GDM1 (cell line): ENCODE measurements around the gene PPP1R16B.
"Not testable (repeated sequence)": the region's sequence is repeated elsewhere in the genome, so short reads cannot be mapped to it uniquely, and the experiment has no call there.

Experiments used
- DNase-seq: peaks from one replicate; lab custom pipeline; 2025; lab: John Stamatoyannopoulos, UW

Gene PPP1R16B

GRCh38 chr20:38853759-38854158, 48.3 kb downstream of the PPP1R16B start:
- DNase-seq: no peak

GRCh38 chr20:38854654-38855066, 49.2 kb downstream of the PPP1R16B start:
- no peak for DNase-seq

GRCh38 chr20:38855356-38855755, 49.9 kb downstream of the PPP1R16B start:
- no peak for DNase-seq

GRCh38 chr20:38856570-38856969, 51.1 kb downstream of the PPP1R16B start:
- DNase-seq: no peak

- DNase-seq: no peak
These were observed 52.2 kb downstream of the PPP1R16B start for GRCh38 chr20:38857703-38858102.

GRCh38 chr20:38859070-38859690, 53.7 kb downstream of the PPP1R16B start:
- DNase-seq: no peak

- not testable (repeated sequence) for DNase-seq
These were observed 54.4 kb downstream of the PPP1R16B start for GRCh38 chr20:38859857-38860256.

GRCh38 chr20:38861071-38861401, 55.5 kb downstream of the PPP1R16B start:
- no peak for DNase-seq

- no peak for DNase-seq
These were observed 56.7 kb downstream of the PPP1R16B start for GRCh38 chr20:38862226-38862625.

- no peak for DNase-seq
These were observed 57.7 kb downstream of the PPP1R16B start for GRCh38 chr20:38863024-38863851.

- no peak for DNase-seq
These were observed 59.2 kb downstream of the PPP1R16B start for GRCh38 chr20:38864662-38865061.

GRCh38 chr20:38866265-38867061, 61.0 kb downstream of the PPP1R16B start:
- DNase-seq: no peak

- DNase-seq: no peak
These were observed 61.5 kb downstream of the PPP1R16B start for GRCh38 chr20:38867062-38867359.

- DNase-seq: no peak
These were observed 65.4 kb downstream of the PPP1R16B start for GRCh38 chr20:38870733-38871559.

- no peak for DNase-seq
These were observed 66.1 kb downstream of the PPP1R16B start for GRCh38 chr20:38871560-38871953.

GRCh38 chr20:38872036-38872435, 66.5 kb downstream of the PPP1R16B start:
- DNase-seq: no peak

- DNase-seq: no peak
These were observed 67.1 kb downstream of the PPP1R16B start for GRCh38 chr20:38872491-38873049.

- no peak for DNase-seq
These were observed 67.6 kb downstream of the PPP1R16B start for GRCh38 chr20:38873050-38873581.

- DNase-seq: peak; percentile 43
These were observed 69.1 kb downstream of the PPP1R16B start for GRCh38 chr20:38874460-38875174.

GRCh38 chr20:38875175-38875993, 69.9 kb downstream of the PPP1R16B start:
- peak; percentile 45 for DNase-seq
